K562 (cell line): Measurements from ENCODE around the gene IFITM2. TPM values are rescaled to one million over a fixed set of nuclear protein-coding genes. Genes with fewer than 3 reads are reported as not detected.
A peak's percentile ranks its signal among the peaks of the same experiment; 100 is the strongest.

Experiments
- ATAC-seq: fragments of 200-7000 bp; cut with Tn5 transposase; 3 replicates; pipeline ENCODE4 v1.9.1; 2020; ENCODE audit warnings: moderate library complexity
- BruUV-seq: library from RNA; stranded (reverse); fragments of 400-500 nt; replicated peaks from 2 replicates; lab custom pipeline; 2021; lab: Mats Ljungman, UMichigan
- CTCF ChIA-PET: fragments of 300-600 bp; formaldehyde crosslinking; extraction: SDS; loops from one replicate; lab custom pipeline; 2021; ENCODE audit warnings: low intra/inter-chr PET ratio; lab: Yijun Ruan, JAX
- POLR2A ChIA-PET: fragments of 300-600, 350-650 bp; sonication (Branson Sonifier 250); formaldehyde crosslinking; extraction: SDS; loops from one replicate; lab custom pipeline; 2021; ENCODE audit warnings: antibody characterized with exemption, inconsistent platforms; lab: Yijun Ruan, JAX
- DNase-seq, 4 experiments: peaks; one replicate each; pipeline versions ENCODE4 v3.0.0 to v3.0.0-alpha.2; 2011 to 2018; ENCODE audit warnings: low spot score in 3 of 4, mixed read lengths in 3 of 4; ENCODE audit errors: extremely low read depth in 1 of 4
- FAIRE-seq: peaks from 2 replicates; lab custom pipeline; 2011; peaks lifted over from hg19 to GRCh38; lab: Jason Lieb, UNC
- H2AFZ ChIP-seq: 2 replicates; pipeline ENCODE4 v1.6.0; 2011; ENCODE audit warnings: low read depth, low read length, control low read depth, inconsistent platforms
- H3K27ac ChIP-seq: fragments of 200-600 bp; 3 replicates; pipeline ENCODE4 v1.8.0; 2011; ENCODE audit warnings: low read depth, mild to moderate bottlenecking, control low read depth, inconsistent platforms, low read length, moderate library complexity, mixed read lengths; ENCODE audit errors: extremely low read depth
- H3K27me3 ChIP-seq, 2 experiments: fragments of 300-600 bp in 1 of 2; 2 replicates in 1 of 2; 3 replicates in 1 of 2; pipeline versions ENCODE4 v1.6.0 to v1.8.0; 2011; ENCODE audit warnings: inconsistent platforms in 2 of 2, low read length in 2 of 2, mild to moderate bottlenecking in 1 of 2, mixed read lengths in 1 of 2, moderate library complexity in 1 of 2; ENCODE audit not compliant: control insufficient read depth in 2 of 2, insufficient read depth in 2 of 2
- H3K36me3 ChIP-seq: fragments of 300-600 bp; 3 replicates; pipeline ENCODE4 v1.8.0; 2011; ENCODE audit warnings: mild to moderate bottlenecking, low read length, inconsistent platforms; ENCODE audit not compliant: control insufficient read depth, insufficient read depth
- H3K4me1 ChIP-seq, 2 experiments: fragments of 200-600 bp in 1 of 2; replicated peaks in 1 of 2; 2 replicates in 1 of 2; 3 replicates in 1 of 2; pipeline versions ENCODE4 v1.5.1 to v1.8.0; 2011; ENCODE audit warnings: inconsistent platforms in 2 of 2, low read length in 2 of 2, mild to moderate bottlenecking in 1 of 2, mixed read lengths in 1 of 2, moderate library complexity in 1 of 2; ENCODE audit not compliant: control insufficient read depth in 2 of 2, insufficient read depth in 2 of 2
- H3K4me2 ChIP-seq: 2 replicates; pipeline ENCODE4 v1.6.1; 2011; ENCODE audit warnings: low read length, control low read depth, inconsistent platforms, mixed read lengths; ENCODE audit not compliant: insufficient read depth
- H3K4me3 ChIP-seq: fragments of 200-600 bp; sonication (generic), shearing (Covaris generic); 2 replicates; pipeline ENCODE4 v1.5.1; 2016; ENCODE audit warnings: control low read depth, inconsistent platforms
- H3K79me2 ChIP-seq: fragments of 200-600 bp; 3 replicates; pipeline ENCODE4 v1.8.0; 2011; ENCODE audit warnings: low read length, inconsistent platforms; ENCODE audit not compliant: control insufficient read depth, insufficient read depth
- H3K9ac ChIP-seq, 2 experiments: 2 replicates each; pipeline versions ENCODE4 v1.6.0 to v1.6.1; 2011; ENCODE audit warnings: low read depth in 2 of 2, low read length in 2 of 2, control low read depth in 1 of 2, inconsistent platforms in 1 of 2, mild to moderate bottlenecking in 1 of 2, mixed read lengths in 1 of 2; ENCODE audit not compliant: insufficient read depth in 1 of 2
- H3K9me1 ChIP-seq: one replicate; pipeline ENCODE4 v1.6.0; 2011; ENCODE audit warnings: inconsistent platforms, mild to moderate bottlenecking, low read length, moderate library complexity; ENCODE audit not compliant: control insufficient read depth, insufficient read depth
- H3K9me3 ChIP-seq: replicated peaks from 2 replicates; pipeline ENCODE4 v1.5.1; 2011; ENCODE audit warnings: low read depth, low read length, inconsistent platforms; ENCODE audit not compliant: control insufficient read depth, insufficient read depth
- H4K20me1 ChIP-seq: replicated peaks from 2 replicates; pipeline ENCODE4 v1.6.1; 2011; ENCODE audit warnings: low read length, inconsistent platforms, mixed read lengths; ENCODE audit not compliant: control insufficient read depth, insufficient read depth
- CHAMP1 ChIP-seq: fragments of 450-650 bp; IDR thresholded peaks from 2 replicates; pipeline ENCODE4 v1.6.1; 2016; ENCODE audit warnings: mild to moderate bottlenecking
- DMBX1 ChIP-seq: fragments of 250-450 bp; sonication (Bioruptor Pico); IDR thresholded peaks from 2 replicates; pipeline ENCODE4 v1.8.0; 2022; ENCODE audit warnings: inconsistent platforms, mild to moderate bottlenecking, moderate library complexity, borderline replicate concordance
- ERF ChIP-seq: fragments of 450-650 bp; formaldehyde crosslinking; IDR thresholded peaks from 2 replicates; pipeline ENCODE4 v1.4.0; 2020; ENCODE audit warnings: mild to moderate bottlenecking, mixed read lengths
- L3MBTL2 ChIP-seq: fragments of 450-650 bp; IDR thresholded peaks from 2 replicates; pipeline ENCODE4 v1.6.1; 2016; ENCODE audit warnings: mild to moderate bottlenecking, moderate library complexity
- MAZ ChIP-seq, 2 experiments: fragments of 450-650 bp in 1 of 2; sonication (generic) in 1 of 2; formaldehyde crosslinking; IDR thresholded peaks in 1 of 2; conservative IDR thresholded peaks in 1 of 2; 2 replicates each; pipeline versions ENCODE4 v1.4.0 to v1.5.0; 2020; ENCODE audit warnings: mild to moderate bottlenecking in 1 of 2, missing genetic modification reagents in 1 of 2
- MNT ChIP-seq, 2 experiments: fragments of 450-650 bp; conservative IDR thresholded peaks; 2 replicates each; pipeline ENCODE4 v1.6.1; 2017; ENCODE audit warnings: mild to moderate bottlenecking in 2 of 2, moderate library complexity in 2 of 2
- PHF8 ChIP-seq: fragments of 200-600 bp; sonication (generic); IDR thresholded peaks from 2 replicates; pipeline ENCODE4 v1.6.1; 2012; ENCODE audit warnings: mixed run types, mild to moderate bottlenecking, inconsistent platforms, low read length, moderate library complexity, borderline replicate concordance
- RAD51 ChIP-seq: fragments of 450-650 bp; IDR thresholded peaks from 2 replicates; pipeline ENCODE4 v1.7.1; 2016; ENCODE audit warnings: low read depth, mild to moderate bottlenecking, borderline replicate concordance
- TCF7L2 ChIP-seq: fragments of 150-350 bp; IDR thresholded peaks from 2 replicates; pipeline ENCODE4 v1.6.1; 2016; ENCODE audit warnings: low read depth, mild to moderate bottlenecking, low read length, moderate library complexity
- THRB ChIP-seq: fragments of 450-650 bp; formaldehyde crosslinking; conservative IDR thresholded peaks from 2 replicates; pipeline ENCODE4 v1.4.0; 2022; ENCODE audit warnings: mild to moderate bottlenecking, missing genetic modification characterization
- ZNF395 ChIP-seq: fragments of 200-800 bp; sonication (Bioruptor generic); IDR thresholded peaks from 2 replicates; pipeline ENCODE4 v1.6.1; 2017; ENCODE audit warnings: missing genetic modification characterization, missing compliant biosample characterization
- ZNF583 ChIP-seq: fragments of 250-450 bp; sonication (Bioruptor Pico); IDR thresholded peaks from 2 replicates; pipeline ENCODE4 v1.4.0; 2020
- ZNF668 ChIP-seq: fragments of 250-450 bp; sonication (Bioruptor Pico); IDR thresholded peaks from 2 replicates; pipeline ENCODE4 v1.8.0; 2022; ENCODE audit warnings: mild to moderate bottlenecking, inconsistent platforms
- ZNF79 ChIP-seq: fragments of 250-450 bp; sonication (Bioruptor Pico); IDR thresholded peaks from 2 replicates; pipeline ENCODE4 v1.4.0; 2020; ENCODE audit warnings: low read depth, mild to moderate bottlenecking, moderate library complexity
- WGBS: fragments of 100-300 bp; shearing (Covaris generic); methylation state at CpG from one replicate; pipeline ENCODE4 v1.1.6; 2016; ENCODE audit warnings: low coverage, mixed read lengths; ENCODE audit not compliant: insufficient coverage; ENCODE audit errors: missing lambda C conversion rate; 5-methylcytosine and 5-hydroxymethylcytosine counted together
- in situ Hi-C: fragments of 300-500 bp; cut with MboI; formaldehyde crosslinking; loops from 4 replicates; pipeline ENCODE4 v1.15.0; 2018; ENCODE audit warnings: inconsistent platforms, mixed read lengths
- intact Hi-C: fragments of 100-400 bp; cut with micrococcal nuclease; formaldehyde crosslinking; loops from 2 replicates; pipeline ENCODE4 v1.14.2; 2022
- polyA plus RNA-seq, 8 experiments: library from polyadenylated mRNA; depleted of rRNA in 4 of 8; stranded (reverse) in 5 of 8; unstranded in 3 of 8; fragments of >200 nt; fragmentation: Nextera tagmentation in 2 of 8; fragmentation: Illumina TruSeq in 1 of 8; extraction: Ambion mirVana in 2 of 8; extraction: Trizol in 1 of 8; gene quantifications; 2 replicates each; pipeline versions ENCODE4 v1.2.1 to v1.2.3, GENCODE V29; 2011 to 2014; ENCODE audit warnings: inconsistent platforms in 1 of 8, missing spikeins in 1 of 8
- total RNA-seq, 7 experiments: library from RNA; depleted of rRNA in 6 of 7; stranded (reverse); fragments of >200 nt in 6 of 7; fragmentation: Illumina TruSeq in 2 of 7; extraction: Trizol in 2 of 7; gene quantifications; 2 replicates each; pipeline versions ENCODE4 v1.2.1 to v1.2.3, GENCODE V29; 2011 to 2021; ENCODE audit warnings: low replicate concordance in 1 of 7

IFITM2 gene
- total and polyA plus RNA-seq, 9 of the 15 experiments (the other 6 are each of a cell fraction or from before 2014, with no cell fraction given), result 52.8 to 4,872 (median 356) TPM

- H3K4me1 ChIP-seq, result peaks cover 61 to 67% of the 10 kb centered on the region in 2 experiments
- no peaks in the 10 kb centered on the region for H3K9me1 ChIP-seq
- H3K9ac ChIP-seq, result peak overlapping the region; percentile 75 to 89
- H3K9me3 ChIP-seq, result no peaks in the 10 kb centered on the region
- intact Hi-C loops, result loop anchor here (1.0 to 5.0 kb wide), 2 partner anchors 21 to 83 kb away; no protein-coding TSS in a partner anchor
- in situ Hi-C loops, result loop anchor here (5.0 kb wide), 1 partner anchor 38 kb away; the partner anchor contains the start of gene IFITM1
- CTCF ChIA-PET, result no interaction called here
- DNase-seq (peak in 3 of 4 experiments; percentile 20 to 84 (median 42)), ATAC-seq (peak; percentile 65), FAIRE-seq (peak; percentile 85)
- no peak overlapping the region for H3K4me3 ChIP-seq
- H4K20me1 ChIP-seq, result no peaks in the 10 kb centered on the region
- H3K27me3 ChIP-seq, result no peaks in the 10 kb centered on the region
- POLR2A ChIA-PET, result interaction anchor here (0.6 to 0.8 kb wide), 2 partner anchors 20 to 107 kb away, joined by 3 read pairs; no protein-coding TSS in a partner anchor
- peak overlapping the region; percentile 94 for H2AFZ ChIP-seq
- H3K79me2 ChIP-seq, result peaks cover 7% of the 10 kb centered on the region; the same call in 1 of the 3 replicates
- 3% methylated on average over 16 of the region's 18 CpGs for WGBS
- peak overlapping the region; percentile 69 for H3K4me2 ChIP-seq
- H3K27ac ChIP-seq, result peak overlapping the region; percentile 88
- no TSS peak for BruUV-seq
- no peaks in the 10 kb centered on the region for H3K36me3 ChIP-seq
- TF ChIP-seq ZNF668 (peak; percentile 69; the same call in 1 of the 2 replicates), L3MBTL2 (peak; percentile 95), THRB (CRISPR knock-in tag) (0 out of 2 replicates have a peak, but pooled peaks have one; percentile 72), ERF (CRISPR knock-in tag) (no peak), ZNF583 (CRISPR knock-in tag) (peak; percentile 32; the same call in 1 of the 2 replicates), CHAMP1 (no peak), DMBX1 (CRISPR knock-in tag) (peak; percentile 61; the same call in 1 of the 2 replicates), ZNF395 (peak; percentile 91), PHF8 (peak; percentile 16; the same call in 1 of the 2 replicates), MAZ (CRISPR knock-in tag; conservative IDR thresholded peaks at IDR 0.05 in 1 of 2, IDR thresholded peaks at IDR 0.05 in 1 of 2) (peak in 1 of 2 experiments; percentile 63; a peak in 2 of 4 replicates), MNT (conservative IDR thresholded peaks at IDR 0.05) (peak; percentile 56 to 61; a peak in 3 of 4 replicates), ZNF79 (peak; percentile 49; the same call in 1 of the 2 replicates), TCF7L2 (no peak), RAD51 (peak; percentile 48)
These were observed 43.2 kb downstream of the IFITM2 start for GRCh38 chr11:350723-351255.
